ENCODE measurements around the gene C13orf42.
"Not testable (repeated sequence)": the region's sequence is repeated elsewhere in the genome, so short reads cannot be mapped to it uniquely, and the experiment has no call there.

The C13orf42 gene

DNA sequence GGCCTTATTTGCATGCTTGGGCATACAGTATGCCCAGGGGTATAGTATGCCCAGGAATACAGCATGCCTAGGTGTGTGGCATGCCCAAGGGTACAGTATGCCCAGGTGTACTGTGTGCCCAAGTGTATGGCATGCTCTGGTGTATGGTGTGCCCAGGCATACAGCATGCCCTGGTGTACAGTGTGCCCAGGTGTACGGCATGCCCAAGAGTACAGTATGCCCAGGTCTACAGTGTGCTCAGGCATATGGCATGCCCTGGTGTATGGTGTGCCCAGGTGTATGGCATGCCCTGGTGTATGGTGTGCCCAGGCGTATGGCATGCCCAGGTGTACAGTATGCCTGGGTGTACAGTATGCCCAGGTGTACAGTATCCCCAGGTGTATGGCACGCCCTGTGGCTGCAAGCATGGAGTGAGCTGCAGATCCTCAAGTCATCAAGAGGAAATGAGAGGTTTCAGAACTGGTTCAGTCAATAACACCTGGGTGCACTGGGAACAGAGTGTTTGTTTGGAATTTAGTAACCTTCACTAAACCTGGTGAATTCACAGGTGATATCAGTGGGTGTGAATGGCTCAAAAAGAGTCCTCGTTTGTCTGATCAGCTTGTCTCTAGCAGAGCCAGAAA lies 7.8 kb upstream of the C13orf42 start:
- no peak for DNase-seq

GRCh38 chr13:51113969-51114368 lies 2.9 kb upstream of the C13orf42 start:
- DNase-seq: no peak

GRCh38 chr13:51113186-51113881 lies 2.3 kb upstream of the C13orf42 start:
- DNase-seq: no peak

DNA sequence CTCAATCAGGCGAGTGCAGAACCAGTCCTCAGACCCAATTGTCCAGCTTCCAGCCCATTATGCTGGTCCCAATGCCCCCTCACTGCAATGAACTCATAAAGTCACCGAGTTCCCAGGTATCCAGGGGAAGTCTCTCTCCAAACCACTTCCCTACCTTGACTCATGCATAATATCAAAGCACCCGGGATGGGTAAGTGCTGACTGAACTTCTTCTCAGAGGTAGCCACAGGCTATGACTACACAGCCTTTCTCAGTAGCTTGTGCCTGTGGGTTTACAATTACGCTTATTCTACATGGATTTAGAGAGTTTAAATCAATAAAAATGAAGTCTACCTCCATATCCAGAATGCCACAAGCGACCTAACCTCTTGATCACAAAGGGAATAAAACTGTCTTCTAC lies 1.7 kb upstream of the C13orf42 start:
- no peak for DNase-seq

DNA sequence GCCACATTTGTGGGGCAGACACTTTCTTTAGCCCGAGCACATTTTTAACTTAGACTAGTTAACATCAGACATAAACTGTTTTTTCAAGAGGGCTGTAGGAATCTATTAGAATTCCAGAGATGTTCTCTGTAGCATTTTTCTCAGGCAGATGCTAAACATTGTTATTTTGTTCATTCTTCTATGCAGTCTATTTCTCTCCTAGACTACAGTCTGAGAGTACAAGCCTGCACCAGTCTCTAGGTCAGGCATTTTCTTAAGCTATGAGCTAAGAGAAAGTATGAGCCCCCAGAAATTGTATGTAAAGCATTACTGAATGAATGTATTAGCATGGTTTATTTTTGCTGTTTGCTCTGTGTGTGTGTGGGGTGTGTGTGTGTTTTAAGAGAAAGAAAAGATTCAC lies 923 bp upstream of the C13orf42 start:
- DNase-seq: no peak

DNA sequence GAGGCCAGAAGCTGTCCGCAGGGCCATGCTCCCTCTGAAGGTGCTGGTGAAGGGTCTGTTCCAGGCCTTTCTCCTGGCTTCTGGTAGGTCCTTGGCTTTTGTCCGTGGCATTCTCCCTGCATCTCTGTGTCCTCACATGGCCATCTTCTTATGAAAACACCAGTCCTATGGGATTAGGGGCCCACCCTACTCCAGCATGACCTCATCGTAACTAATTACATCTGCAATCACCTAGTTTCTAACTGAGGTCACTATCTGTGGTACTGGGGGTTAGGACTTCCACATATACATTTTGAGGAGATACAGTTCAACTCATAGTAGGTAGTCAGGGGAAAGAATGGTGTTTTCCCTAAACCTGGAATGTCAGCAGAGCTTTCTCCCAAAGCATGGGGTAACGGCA lies 3.1 kb downstream of the C13orf42 start:
- DNase-seq: no peak

DNA sequence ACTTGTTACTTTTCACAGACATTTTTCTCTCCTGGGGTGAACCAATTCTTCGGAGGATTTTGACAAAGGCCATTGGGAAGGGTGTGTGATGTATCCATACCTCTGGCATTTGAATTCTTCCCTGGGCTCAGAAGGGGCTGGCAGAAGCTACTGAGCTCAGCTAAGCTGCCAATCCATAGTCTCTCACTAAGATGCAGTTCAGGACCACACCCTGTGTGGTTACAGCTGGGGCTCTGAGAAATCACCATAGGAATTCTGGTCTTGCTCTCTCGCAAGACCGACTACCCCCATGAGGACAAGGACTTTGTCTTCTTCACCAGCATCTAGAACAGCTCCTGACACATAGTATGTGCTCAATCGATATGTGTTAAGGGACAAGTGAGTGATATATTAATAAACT lies 6.0 kb downstream of the C13orf42 start:
- no peak for DNase-seq

DNA sequence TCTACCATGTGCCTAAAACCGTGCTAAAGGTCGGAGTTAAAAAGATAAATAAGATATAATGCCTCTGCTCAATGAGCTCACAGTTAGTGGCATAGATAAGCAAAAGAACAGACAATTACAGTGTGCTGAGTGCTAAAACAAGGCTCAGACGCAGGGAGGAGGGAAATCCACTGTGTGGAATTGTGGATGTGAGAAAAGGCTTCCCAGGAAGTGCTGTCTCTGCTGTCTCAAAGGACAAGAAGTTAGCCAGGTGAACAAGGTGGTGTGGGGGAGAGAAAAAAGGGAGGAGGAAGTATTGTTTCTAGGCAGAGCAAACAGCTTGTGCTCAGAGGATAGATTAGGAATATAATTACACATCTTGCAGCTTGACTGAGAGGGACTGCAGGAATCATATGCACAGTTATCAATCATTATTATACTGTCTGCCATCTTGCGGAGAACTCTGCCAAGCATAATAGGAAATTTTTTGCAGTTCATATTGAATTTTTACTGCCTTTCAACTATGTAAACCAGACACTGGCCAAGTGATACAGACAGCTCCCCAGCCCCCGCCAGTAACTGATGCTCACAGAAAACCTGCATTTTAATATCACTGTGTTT lies 9.3 kb downstream of the C13orf42 start:
- DNase-seq: no peak

DNA sequence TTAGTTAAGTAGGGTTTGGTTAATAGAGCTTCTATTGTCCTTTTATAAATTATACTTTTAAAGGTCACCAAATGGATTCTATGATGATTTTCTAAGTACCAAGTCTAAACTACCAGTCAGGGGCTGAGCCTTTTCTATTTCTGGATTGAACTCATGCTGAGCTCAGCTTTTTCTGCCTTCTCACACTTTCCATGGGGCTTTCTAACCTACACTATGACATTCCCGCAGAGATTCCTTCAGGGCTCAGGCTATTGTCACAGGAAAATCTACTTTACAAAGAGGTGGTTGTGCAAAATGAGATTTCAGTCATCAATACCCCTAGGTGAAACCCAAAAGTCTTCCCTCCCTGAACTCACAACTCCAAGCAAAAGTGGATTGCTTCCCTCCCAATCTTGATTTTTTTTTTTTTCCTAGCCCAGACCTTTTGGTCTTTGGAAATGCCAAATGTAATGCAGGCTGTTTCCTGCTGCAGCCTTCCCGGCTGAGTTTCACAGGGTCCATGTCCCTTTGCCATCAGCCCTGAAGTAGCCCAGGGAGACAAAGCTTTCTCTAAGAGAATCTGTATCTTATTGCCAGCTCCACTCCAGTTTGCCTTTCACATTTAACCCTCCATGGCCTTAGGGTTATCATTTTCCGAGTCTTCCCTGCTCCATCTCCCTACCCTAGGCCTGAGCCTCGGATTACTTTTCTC lies 13.6 kb downstream of the C13orf42 start:
- DNase-seq: no peak

DNA sequence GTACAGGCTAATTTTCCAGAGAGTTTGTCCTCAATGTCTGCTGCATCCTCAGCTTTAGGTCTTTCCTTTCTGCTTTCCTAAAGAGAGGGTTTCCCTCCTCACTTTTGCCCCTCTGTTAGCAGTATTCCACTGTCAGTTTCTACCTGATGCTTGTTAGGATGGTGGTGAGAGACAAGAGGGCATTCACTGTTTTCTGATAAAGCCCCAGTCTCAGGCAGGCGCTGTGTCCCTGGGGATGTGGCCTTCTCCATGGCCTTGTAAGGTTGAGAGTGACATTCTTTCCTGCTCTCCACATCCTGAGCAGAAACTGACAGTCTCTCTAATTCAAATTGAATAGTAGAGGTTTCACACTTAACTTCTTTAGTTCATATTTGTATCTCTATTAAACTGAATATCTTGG lies 14.9 kb downstream of the C13orf42 start:
- no peak for DNase-seq

- DNase-seq: no peak
These were observed 17.5 kb downstream of the C13orf42 start for GRCh38 chr13:51093574-51093973.

GRCh38 chr13:51091839-51092238 lies 19.2 kb downstream of the C13orf42 start:
- no peak for DNase-seq

GRCh38 chr13:51083706-51084105 lies 27.4 kb downstream of the C13orf42 start:
- no peak for DNase-seq

GRCh38 chr13:51080478-51081065 lies 30.5 kb downstream of the C13orf42 start:
- DNase-seq: not testable (repeated sequence)

GRCh38 chr13:51071493-51071892 lies 39.6 kb downstream of the C13orf42 start:
- DNase-seq: no peak

GRCh38 chr13:51070005-51070649 lies 40.9 kb downstream of the C13orf42 start:
- peak; percentile 65 to 76 for DNase-seq

GRCh38 chr13:51068501-51068900 lies 42.6 kb downstream of the C13orf42 start:
- no peak for DNase-seq

DNA sequence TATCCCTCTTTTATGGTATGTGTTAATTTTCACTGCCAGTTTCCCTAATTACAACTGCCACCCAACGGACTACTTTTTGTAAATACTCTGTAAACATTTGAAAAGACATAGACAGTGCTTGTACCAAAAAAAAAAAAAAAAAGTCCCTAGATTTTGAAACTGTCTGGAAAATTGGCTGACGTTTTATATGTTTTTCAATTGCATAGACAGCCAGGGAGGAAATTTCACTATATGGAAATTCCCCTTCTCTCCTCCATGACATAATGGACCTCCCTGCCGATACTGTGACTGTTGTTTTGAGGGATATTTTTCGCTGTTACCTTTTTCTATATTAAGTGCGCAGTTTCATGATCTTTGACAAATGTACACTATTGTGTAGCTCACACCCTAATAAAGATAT lies 43.4 kb downstream of the C13orf42 start:
- DNase-seq: no peak

- no peak for DNase-seq
These were observed 43.8 kb downstream of the C13orf42 start for GRCh38 chr13:51067210-51067701.

DNA sequence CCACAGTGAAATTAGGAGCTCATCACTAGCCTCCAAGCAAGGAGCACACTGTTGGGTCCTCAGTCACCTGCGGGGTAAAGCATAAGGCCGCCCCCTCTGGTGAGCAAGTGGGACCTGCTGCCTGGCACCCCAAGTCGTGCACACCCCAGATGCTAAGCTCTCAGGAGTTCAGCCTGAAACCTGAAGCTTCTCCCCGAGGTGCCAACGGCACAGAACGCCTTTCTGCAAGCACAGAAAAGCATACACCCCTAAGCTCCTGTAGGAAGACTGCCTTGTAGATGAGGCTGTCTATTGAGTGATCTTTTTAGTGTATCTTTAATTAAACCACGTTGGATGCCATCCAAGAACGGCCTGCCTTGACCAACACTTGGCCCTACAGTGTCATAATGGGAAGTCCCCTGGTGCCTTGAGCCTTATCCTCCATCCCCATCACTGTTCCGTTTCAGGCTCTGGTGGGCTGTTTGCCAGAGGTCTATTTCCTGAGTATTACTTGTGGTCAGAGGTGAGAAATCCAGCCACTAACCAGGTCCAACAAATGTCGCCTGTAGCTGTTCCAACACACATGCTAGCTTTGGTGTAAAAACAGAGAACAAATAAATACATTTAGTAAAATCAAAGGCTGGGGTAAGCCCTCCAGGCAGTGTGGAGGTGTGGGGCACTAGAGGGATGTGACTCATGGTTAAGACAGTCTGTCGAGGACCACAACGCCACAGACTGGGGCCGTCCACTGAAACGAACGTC lies 44.8 kb downstream of the C13orf42 start:
- no peak for DNase-seq

GRCh38 chr13:51065372-51066090 lies 45.5 kb downstream of the C13orf42 start:
- no peak for DNase-seq

Data from stimulated activated CD4-positive, alpha-beta T cell treated with anti-CD3 and anti-CD28 coated beads, Interleukin-4, amount 100 ng/mL, for 4 hours (primary cell).